ENCODE measurements around the gene PTPRCAP. TPM values are rescaled to one million over a fixed set of nuclear protein-coding genes. Genes with fewer than 3 reads are reported as not detected.

Gene PTPRCAP
- total and polyA plus RNA-seq, 9 of the 15 experiments (the other 6 are each of a cell fraction or from before 2014, with no cell fraction given) = 0.22 to 2.0 (median 1.1) TPM; not detected in 4

DNA sequence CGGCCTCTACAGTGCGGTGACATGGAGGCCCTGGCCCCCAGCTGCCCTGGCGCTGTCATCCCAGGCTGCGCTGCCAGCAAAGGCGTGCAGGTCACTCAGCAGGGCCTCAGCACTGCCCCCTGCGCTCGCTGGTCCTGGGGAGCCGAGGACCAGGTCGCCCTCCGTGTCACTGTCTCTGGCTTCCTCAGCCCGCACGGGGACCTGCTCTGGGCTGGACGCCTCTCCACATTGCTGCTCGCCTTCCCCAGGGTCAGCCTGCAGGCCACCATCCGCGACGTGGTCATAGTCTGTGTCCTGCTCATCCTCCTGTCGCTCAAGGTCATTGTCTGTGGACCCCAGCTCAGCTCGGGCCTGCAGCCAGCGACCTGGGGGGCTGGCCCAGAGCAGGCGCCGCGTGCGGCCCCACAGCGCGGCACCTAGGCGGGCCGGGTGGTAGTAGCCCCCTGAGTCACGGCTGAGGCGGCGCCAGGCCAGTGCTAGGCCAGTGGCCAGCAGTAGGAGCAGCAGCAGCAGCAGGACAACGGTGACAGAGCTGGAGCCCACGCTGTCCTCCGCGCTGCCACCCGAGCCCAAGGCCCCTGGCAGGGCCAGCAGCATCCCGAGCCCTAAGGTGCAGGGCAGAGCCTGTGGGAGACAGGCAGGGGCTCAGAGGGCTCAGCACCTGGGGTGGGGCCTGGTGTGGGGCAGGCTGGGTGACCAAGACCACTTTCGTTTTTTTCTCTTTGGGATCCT lies 1.6 kb downstream of the PTPRCAP start (continued):
- TF ChIP-seq, protein P1, sequence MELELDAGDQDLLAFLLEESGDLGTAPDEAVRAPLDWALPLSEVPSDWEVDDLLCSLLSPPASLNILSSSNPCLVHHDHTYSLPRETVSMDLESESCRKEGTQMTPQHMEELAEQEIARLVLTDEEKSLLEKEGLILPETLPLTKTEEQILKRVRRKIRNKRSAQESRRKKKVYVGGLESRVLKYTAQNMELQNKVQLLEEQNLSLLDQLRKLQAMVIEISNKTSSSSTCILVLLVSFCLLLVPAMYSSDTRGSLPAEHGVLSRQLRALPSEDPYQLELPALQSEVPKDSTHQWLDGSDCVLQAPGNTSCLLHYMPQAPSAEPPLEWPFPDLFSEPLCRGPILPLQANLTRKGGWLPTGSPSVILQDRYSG (tag; conservative IDR thresholded peaks at IDR 0.05; ENCODE audit: low read depth) = no peak
- TF ChIP-seq, protein P2, sequence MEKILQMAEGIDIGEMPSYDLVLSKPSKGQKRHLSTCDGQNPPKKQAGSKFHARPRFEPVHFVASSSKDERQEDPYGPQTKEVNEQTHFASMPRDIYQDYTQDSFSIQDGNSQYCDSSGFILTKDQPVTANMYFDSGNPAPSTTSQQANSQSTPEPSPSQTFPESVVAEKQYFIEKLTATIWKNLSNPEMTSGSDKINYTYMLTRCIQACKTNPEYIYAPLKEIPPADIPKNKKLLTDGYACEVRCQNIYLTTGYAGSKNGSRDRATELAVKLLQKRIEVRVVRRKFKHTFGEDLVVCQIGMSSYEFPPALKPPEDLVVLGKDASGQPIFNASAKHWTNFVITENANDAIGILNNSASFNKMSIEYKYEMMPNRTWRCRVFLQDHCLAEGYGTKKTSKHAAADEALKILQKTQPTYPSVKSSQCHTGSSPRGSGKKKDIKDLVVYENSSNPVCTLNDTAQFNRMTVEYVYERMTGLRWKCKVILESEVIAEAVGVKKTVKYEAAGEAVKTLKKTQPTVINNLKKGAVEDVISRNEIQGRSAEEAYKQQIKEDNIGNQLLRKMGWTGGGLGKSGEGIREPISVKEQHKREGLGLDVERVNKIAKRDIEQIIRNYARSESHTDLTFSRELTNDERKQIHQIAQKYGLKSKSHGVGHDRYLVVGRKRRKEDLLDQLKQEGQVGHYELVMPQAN (IDR thresholded peaks at IDR 0.05; ENCODE audit: borderline replicate concordance) = no peak
- TF ChIP-seq, protein P3, sequence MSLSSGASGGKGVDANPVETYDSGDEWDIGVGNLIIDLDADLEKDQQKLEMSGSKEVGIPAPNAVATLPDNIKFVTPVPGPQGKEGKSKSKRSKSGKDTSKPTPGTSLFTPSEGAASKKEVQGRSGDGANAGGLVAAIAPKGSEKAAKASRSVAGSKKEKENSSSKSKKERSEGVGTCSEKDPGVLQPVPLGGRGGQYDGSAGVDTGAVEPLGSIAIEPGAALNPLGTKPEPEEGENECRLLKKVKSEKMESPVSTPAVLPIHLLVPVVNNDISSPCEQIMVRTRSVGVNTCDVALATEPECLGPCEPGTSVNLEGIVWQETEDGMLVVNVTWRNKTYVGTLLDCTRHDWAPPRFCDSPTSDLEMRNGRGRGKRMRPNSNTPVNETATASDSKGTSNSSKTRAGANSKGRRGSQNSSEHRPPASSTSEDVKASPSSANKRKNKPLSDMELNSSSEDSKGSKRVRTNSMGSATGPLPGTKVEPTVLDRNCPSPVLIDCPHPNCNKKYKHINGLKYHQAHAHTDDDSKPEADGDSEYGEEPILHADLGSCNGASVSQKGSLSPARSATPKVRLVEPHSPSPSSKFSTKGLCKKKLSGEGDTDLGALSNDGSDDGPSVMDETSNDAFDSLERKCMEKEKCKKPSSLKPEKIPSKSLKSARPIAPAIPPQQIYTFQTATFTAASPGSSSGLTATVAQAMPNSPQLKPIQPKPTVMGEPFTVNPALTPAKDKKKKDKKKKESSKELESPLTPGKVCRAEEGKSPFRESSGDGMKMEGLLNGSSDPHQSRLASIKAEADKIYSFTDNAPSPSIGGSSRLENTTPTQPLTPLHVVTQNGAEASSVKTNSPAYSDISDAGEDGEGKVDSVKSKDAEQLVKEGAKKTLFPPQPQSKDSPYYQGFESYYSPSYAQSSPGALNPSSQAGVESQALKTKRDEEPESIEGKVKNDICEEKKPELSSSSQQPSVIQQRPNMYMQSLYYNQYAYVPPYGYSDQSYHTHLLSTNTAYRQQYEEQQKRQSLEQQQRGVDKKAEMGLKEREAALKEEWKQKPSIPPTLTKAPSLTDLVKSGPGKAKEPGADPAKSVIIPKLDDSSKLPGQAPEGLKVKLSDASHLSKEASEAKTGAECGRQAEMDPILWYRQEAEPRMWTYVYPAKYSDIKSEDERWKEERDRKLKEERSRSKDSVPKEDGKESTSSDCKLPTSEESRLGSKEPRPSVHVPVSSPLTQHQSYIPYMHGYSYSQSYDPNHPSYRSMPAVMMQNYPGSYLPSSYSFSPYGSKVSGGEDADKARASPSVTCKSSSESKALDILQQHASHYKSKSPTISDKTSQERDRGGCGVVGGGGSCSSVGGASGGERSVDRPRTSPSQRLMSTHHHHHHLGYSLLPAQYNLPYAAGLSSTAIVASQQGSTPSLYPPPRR (CRISPR knock-in tag; IDR thresholded peaks at IDR 0.05; ENCODE audit: borderline replicate concordance) = no peak
- peak; percentile 58 for TF ChIP-seq RBFOX2 (IDR thresholded peaks at IDR 0.05; ENCODE audit: low read depth, low read length)
